K562 (cell line): ENCODE measurements around the gene MED29. TPM values are rescaled to one million over a fixed set of nuclear protein-coding genes. Genes with fewer than 3 reads are reported as not detected.
A peak's percentile ranks its signal among the peaks of the same experiment; 100 is the strongest.

ENCODE experiments used
- ESRRB ChIP-seq: fragments of 250-450 bp; sonication (Bioruptor Pico); IDR thresholded peaks from 2 replicates; pipeline ENCODE4 v1.5.0; 2020; ENCODE audit warnings: mild to moderate bottlenecking, moderate library complexity, borderline replicate concordance
- RBBP5 ChIP-seq: fragments of 200-600 bp; sonication (generic); IDR thresholded peaks from 2 replicates; pipeline ENCODE4 v1.6.1; 2012; ENCODE audit warnings: borderline replicate concordance, mild to moderate bottlenecking, low read length, control low read depth, inconsistent platforms; ENCODE audit not compliant: insufficient read depth, poor library complexity, severe bottlenecking
- ZNF224 ChIP-seq: sonication (generic); formaldehyde crosslinking; IDR thresholded peaks from 2 replicates; pipeline ENCODE4 v1.8.0; 2022; ENCODE audit warnings: mild to moderate bottlenecking, missing genetic modification reagents
- ZNF23 ChIP-seq: fragments of 250-450 bp; sonication (Bioruptor Pico); IDR thresholded peaks from 2 replicates; pipeline ENCODE4 v1.4.0; 2020; ENCODE audit warnings: mild to moderate bottlenecking
- ZNF780A ChIP-seq: fragments of 250-450 bp; sonication (Bioruptor Pico); IDR thresholded peaks from 2 replicates; pipeline ENCODE4 v1.5.0; 2021; ENCODE audit warnings: mild to moderate bottlenecking
- polyA plus RNA-seq, 8 experiments: library from polyadenylated mRNA; depleted of rRNA in 4 of 8; stranded (reverse) in 5 of 8; unstranded in 3 of 8; fragments of >200 nt; fragmentation: Nextera tagmentation in 2 of 8; fragmentation: Illumina TruSeq in 1 of 8; extraction: Ambion mirVana in 2 of 8; extraction: Trizol in 1 of 8; gene quantifications; 2 replicates each; pipeline versions ENCODE4 v1.2.1 to v1.2.3, GENCODE V29; 2011 to 2014; ENCODE audit warnings: inconsistent platforms in 1 of 8, missing spikeins in 1 of 8
- total RNA-seq, 7 experiments: library from RNA; depleted of rRNA in 6 of 7; stranded (reverse); fragments of >200 nt in 6 of 7; fragmentation: Illumina TruSeq in 2 of 7; extraction: Trizol in 2 of 7; gene quantifications; 2 replicates each; pipeline versions ENCODE4 v1.2.1 to v1.2.3, GENCODE V29; 2011 to 2021; ENCODE audit warnings: low replicate concordance in 1 of 7
- TF ChIP-seq, protein P1 (sequence below): fragments of 450-650 bp; formaldehyde crosslinking; IDR thresholded peaks from 2 replicates; pipeline ENCODE4 v1.4.0; 2020; ENCODE audit warnings: mild to moderate bottlenecking, moderate library complexity
- TF ChIP-seq, protein P2 (sequence below): fragments of 450-650 bp; IDR thresholded peaks from 2 replicates; pipeline ENCODE4 v1.6.1; 2018; ENCODE audit not compliant: partially characterized antibody

Gene MED29
- total and polyA plus RNA-seq, 9 of the 15 experiments (the other 6 are each of a cell fraction or from before 2014, with no cell fraction given), result 1.8 to 22.6 (median 12.4) TPM

DNA sequence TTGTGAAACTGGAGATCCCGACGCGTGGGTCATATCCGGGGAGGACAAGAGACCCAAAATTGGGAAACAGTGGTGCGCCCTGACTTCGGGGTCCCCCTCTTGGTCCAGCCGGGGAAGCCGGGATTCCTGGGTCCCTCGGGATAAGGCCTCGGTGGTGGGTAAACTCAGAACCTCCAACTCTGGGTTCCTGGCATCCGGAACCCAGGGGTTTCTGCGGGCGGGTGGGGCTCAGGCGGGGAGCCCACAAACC lies 16.2 kb downstream of the MED29 start (continued):
- TF ChIP-seq, protein P1, sequence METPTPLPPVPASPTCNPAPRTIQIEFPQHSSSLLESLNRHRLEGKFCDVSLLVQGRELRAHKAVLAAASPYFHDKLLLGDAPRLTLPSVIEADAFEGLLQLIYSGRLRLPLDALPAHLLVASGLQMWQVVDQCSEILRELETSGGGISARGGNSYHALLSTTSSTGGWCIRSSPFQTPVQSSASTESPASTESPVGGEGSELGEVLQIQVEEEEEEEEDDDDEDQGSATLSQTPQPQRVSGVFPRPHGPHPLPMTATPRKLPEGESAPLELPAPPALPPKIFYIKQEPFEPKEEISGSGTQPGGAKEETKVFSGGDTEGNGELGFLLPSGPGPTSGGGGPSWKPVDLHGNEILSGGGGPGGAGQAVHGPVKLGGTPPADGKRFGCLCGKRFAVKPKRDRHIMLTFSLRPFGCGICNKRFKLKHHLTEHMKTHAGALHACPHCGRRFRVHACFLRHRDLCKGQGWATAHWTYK (CRISPR knock-in tag), result no peak
- TF ChIP-seq RBBP5 (peak; percentile 12), ESRRB (CRISPR knock-in tag) (no peak), ZNF23 (CRISPR knock-in tag) (no peak), ZNF224 (CRISPR knock-in tag) (no peak), ZNF780A (CRISPR knock-in tag) (no peak)
- TF ChIP-seq, protein P2, sequence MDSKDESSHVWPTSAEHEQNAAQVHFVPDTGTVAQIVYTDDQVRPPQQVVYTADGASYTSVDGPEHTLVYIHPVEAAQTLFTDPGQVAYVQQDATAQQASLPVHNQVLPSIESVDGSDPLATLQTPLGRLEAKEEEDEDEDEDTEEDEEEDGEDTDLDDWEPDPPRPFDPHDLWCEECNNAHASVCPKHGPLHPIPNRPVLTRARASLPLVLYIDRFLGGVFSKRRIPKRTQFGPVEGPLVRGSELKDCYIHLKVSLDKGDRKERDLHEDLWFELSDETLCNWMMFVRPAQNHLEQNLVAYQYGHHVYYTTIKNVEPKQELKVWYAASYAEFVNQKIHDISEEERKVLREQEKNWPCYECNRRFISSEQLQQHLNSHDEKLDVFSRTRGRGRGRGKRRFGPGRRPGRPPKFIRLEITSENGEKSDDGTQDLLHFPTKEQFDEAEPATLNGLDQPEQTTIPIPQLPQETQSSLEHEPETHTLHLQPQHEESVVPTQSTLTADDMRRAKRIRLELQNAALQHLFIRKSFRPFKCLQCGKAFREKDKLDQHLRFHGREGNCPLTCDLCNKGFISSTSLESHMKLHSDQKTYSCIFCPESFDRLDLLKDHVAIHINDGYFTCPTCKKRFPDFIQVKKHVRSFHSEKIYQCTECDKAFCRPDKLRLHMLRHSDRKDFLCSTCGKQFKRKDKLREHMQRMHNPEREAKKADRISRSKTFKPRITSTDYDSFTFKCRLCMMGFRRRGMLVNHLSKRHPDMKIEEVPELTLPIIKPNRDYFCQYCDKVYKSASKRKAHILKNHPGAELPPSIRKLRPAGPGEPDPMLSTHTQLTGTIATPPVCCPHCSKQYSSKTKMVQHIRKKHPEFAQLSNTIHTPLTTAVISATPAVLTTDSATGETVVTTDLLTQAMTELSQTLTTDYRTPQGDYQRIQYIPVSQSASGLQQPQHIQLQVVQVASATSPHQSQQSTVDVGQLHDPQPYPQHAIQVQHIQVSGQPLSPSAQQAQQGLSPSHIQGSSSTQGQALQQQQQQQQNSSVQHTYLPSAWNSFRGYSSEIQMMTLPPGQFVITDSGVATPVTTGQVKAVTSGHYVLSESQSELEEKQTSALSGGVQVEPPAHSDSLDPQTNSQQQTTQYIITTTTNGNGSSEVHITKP, result peak; percentile 4
